CD4-positive, alpha-beta T cell treated with Interferon alpha-2 for 1 hour (primary cell): ENCODE measurements around the gene TGM5.
"Not testable (repeated sequence)": the region's sequence is repeated elsewhere in the genome, so short reads cannot be mapped to it uniquely, and the experiment has no call there.

ENCODE experiments used
- DNase-seq, 2 donors: peaks; one replicate each; pipeline ENCODE4 v3.0.0-alpha.2; 2020 to 2022

Gene TGM5

DNA sequence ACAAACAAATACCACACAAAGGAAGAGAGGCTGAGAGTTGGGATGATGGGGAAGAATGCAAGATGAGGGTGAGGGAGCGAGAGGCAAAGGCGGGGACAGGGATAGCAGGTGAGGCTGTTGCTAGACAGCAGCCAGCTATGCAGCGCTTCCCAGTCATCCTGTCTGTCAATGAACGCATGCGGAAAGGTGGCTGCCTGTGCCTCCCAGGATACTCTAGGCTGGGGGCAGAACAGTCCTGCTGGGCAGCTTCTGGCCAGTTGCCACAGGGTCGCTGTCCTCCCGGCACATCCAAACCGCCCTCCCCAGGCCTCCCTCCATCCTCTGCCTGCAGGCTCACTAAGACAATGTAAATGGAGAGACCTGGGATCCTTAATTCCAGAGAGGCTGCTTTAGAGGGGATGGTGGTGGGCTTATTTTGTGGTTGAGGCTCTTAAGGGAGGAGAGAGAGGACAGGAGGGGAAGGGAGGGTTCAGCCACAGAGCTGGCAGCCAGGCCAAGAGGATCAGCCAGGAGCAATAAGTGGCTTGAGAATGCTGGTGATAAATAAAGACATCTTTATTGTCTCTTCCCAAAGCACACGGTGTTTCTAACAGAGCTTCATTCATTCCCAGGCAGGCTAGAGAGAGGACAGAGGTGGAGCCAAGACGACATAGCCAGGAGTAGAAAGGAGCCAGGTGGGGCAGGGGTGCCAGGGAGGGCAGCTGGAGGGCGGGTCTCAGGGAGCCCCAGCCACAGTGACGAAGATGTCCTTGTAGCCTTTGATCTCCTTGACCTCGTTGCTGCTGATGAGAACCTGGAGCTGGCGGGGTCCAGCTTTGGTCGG, 9.2 kb upstream of the TGM5 start:
- no peak for DNase-seq

DNA sequence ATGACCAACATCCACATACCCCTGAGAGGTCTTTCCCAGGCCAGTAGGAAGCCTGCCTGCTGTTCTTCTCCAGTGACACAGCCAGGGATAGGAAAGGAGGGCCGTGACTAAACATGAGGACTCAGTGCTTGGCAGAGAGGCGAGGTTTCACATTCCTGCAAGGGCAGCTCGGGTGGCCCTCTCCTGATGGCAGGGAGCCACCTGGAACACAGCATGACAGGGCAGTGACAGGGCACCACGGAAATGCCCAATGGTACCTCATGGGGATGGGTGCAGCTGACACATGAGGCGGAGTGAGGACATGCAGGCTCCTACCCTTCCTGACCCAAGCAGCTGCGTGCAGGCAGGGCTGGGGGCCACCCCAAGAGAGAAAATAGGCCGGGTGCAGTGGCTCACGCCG, 7.4 kb upstream of the TGM5 start:
- DNase-seq = no peak

DNA sequence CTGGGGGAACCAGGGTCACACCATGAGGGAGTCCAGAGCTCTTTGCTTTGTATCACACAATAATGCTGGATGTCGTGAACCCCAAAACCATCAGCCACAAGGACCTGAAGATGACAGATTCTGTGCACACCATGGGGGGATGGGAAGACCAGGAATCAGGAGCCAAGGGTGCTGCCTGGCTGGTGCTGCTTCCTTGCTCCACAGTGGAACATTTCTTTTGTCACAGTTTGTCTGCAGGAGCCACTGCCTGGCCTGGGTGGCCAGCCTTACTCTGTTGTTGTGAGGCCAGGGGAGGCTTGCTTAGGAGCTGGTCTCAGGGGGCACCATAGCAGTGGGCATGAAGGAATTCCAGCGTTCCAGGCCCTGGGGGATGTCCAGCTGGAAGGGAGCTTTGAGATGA, 6.5 kb upstream of the TGM5 start:
- no peak for DNase-seq

DNA sequence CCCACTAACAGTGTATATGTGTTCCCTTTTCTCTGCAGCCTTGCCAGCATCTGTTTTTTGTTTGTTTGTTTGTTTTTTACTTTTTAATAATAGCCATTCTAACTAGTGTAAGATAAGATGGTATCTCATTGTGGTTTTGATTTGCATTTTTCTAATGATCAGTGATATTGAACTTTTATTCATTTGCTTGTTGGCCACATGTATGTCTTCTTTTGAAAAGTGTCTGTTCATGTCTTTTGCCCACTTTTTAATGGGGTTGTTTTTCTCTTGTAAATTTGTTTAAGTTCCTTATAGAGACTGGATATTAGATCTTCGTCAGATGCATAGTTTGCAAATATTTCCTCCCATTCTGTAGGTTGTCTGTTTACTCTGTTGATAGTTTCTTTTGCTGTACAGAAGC, 5.2 kb upstream of the TGM5 start:
- not testable (repeated sequence) for DNase-seq

DNA sequence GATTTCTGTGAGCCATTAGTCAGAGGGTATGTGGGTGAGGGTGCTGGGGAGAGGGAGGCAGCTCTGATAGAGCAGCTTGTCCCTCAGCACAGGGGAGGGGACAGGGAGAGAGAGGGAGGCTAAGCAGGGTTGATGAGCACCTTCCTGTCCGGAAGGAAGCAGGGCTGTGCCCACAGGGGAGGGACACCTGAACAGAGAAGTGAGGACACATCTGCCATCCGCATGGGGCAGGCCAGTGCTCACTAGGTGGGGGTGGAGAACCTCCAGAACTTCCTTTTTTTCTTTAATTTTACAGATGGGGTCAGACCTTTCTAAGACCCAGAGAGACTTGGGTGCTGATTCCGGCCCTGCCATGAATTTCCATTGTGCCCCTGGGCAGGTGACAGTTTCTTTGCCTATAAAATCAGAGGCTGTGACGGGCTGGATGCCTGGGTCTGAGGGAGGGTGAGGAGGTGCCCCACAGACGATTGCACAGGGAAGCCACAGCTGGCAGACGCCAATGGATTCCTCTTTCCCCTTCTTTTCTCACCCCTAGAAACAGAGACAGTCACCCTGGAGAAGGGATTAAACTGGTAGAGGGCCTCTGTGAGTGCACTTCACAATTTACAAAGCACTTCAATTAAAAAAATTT, 4.1 kb upstream of the TGM5 start:
- peak; percentile 10 to 55 for DNase-seq

DNA sequence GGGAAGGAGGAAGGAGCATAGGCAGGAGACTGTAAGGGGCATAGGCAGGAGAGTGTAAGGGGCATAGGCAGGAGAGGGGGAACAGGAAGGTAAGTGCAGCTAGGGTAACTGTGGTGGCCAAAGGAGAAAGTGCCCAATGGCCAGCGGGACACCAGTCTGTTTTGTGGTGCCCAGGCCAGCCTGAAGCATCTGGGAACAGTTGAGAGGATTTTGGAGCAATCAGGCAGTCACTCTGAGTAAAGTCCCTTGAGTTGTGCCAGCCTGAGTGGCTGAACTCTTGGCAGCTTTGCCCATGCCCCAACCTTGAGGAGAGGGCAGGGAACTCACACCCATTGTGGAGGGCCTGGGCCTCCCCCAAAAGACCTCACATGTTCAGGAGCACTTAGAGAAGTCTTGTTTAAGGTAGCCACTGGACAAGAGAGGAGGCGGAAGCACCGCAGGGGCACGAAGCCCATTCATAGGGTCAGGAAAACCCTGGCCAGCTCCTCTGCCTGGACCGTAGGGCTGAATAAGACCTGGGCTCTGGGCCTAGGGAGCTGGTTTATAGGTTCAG, 3.5 kb upstream of the TGM5 start:
- DNase-seq = no peak

DNA sequence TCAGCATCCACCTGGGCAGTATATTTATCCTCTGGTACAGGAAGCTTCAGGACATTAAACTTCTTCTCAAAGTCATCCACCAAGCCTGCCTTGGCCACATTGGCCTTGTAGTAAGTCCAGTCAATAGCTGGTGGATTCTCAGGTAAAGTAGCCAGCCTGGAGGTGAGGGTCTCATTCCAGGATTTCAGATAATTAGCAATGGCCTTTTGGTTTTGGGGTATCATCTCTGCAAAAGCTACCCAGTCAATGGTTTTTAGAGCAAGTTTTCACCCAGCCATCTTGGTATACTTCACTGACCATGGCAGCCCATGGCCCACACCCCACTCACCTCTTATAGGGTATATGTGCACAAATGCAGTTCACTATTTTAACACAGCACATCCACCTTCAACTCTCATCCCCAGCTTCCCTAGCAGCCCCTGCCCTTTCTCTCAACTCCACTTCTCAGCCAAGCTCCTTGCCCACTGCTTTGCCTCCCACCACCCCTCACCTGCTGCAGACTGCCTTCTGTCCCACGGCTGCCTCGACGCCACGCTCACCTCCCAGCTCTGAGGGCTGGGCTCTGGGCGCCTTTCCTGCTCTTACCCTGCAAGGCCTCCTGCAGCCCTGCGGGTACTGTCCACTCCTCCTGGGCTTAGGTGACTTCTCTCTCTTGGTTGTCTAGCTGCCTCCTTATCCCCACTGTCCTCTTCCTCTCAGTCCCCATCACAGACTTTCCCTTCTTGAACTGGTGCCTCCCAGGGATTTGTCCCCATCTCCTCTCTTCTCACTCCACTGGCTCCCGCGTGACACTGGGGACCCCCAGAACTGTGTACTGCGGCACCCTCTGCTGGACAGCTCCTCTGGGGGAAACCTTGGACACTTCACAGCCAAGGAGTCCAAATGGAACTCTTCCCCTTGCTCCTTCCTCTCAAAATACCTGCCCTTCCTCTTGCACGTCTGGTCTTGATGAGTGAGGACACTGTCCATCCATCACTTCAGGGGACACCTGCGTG, 1.7 kb upstream of the TGM5 start:
- DNase-seq = no peak

DNA sequence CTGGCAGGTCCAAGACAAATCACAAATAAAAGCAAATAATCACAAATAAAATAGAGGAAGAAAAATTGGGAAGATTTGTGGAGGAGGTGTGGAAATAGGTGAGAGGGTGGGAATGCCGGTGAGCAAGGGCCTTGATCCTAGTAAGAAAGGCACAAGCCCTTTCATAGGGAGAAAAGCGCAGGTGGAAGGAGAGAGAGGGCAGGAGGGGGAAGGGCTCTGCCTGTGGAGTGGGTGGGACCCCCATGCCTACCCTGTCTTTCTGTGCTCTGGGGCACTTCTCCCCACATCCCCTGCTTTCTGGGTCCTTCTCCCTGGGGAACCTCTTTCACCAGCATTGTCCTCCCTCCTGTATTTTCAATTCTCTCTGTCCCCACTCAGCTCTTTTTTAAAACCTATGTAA, 711 bp upstream of the TGM5 start:
- DNase-seq = no peak

DNA sequence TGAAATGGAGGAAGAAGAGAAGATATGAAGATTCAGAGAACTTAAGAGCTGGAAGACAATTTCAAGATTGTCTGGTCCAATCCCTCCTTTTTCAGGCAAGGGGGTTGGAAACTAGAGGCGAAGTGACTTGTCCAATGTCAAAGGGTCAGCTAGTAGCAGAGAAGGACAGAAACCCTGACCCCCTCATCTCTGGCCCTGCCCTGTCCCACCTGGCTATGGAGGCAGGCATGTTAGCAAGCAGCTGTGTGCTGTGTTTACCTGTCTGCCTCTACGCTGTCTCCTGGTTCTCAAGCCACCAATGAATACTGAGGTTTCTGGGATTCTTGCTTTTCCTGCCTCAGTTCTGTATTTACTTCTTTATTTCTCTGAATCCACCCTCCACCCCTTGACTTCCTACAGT, 342 bp downstream of the TGM5 start:
- DNase-seq = no peak

DNA sequence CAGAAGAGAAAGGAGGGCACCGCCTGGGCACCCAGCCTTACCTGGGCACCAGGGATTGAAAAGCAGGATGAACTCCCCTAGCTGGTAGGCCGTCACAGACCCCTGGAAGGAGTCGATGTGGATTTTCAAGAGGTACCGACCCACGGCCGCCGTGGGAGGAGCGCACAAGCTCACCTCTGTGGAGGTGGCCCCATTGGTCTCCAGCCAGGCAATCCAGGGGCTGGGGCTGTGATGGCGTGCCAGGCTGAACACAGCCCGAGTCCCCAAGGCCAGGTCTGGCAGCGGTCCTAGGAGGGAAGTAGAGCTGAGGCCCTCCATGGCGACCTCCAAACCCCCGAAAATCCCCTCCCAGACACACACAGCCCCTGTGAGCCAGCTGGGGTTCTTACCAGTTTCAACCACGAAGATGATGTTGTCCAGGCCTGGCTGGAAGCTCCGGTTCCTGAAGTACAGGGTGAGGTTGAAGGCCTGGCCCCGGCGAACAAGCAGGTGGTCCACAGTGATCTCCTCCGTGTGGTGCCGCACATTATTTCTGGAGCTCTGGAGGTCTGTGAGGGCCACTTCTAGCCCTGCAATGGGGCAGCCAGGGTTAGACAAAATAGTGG, 6.6 kb downstream of the TGM5 start:
- no peak for DNase-seq

DNA sequence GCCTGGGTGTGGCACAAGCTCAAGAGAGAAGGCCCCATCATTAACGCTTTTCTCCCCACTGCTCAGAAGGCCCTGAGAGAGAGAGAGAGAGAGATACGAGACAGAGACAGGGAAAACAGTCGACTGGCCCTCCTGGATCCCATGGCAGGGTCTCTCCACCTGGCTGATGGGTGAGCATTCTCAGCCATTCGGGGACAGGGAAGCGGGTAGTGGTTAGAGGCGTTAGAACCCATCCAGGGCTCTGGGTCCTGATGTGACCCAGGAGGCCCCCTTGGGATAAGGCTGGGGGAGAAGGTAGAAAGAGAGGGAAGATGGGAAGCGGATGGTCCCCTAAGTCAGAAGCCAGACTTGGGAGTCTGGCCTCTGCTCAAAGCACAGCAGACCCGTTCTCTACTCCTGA, 7.9 kb downstream of the TGM5 start:
- DNase-seq = no peak

DNA sequence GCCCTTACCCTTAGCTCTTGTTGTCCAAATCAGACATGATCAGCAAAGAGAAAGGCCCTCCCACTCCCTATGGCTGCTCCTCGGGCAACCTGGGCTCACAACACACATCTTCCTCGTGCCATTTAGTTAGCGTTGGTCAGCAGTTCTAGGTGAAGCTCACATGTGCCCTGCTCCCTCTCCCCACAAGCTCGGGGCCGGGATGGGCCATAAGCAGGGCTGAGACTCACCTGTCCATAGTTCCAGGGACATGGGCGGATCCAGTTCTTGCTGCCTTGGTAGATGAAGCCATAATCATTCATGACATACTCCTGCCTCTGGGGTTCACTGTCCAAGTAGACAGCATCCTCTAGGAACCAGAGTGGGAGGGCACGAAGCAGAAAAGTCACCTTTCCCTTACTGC, 10.4 kb downstream of the TGM5 start:
- no peak for DNase-seq

DNA sequence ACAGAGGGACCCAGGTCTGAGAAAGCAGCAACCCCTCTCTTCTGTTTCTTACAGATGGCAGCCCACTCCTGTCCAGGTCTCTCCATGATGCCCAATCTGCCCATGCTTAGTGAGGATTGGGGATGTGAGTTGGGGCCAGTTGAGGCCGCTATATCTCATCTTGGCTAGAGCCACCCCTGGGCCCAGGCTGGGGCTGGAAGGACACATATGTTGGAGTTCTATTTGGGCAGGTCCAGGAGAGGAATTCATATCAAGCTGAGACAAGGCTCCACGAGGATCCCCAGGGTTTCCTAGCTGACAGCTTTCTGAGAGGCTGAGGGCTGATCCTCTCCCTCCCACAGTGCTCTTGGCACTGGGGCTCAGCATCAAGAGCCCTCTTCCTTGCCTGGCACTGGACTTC, 11.4 kb downstream of the TGM5 start:
- DNase-seq = no peak

DNA sequence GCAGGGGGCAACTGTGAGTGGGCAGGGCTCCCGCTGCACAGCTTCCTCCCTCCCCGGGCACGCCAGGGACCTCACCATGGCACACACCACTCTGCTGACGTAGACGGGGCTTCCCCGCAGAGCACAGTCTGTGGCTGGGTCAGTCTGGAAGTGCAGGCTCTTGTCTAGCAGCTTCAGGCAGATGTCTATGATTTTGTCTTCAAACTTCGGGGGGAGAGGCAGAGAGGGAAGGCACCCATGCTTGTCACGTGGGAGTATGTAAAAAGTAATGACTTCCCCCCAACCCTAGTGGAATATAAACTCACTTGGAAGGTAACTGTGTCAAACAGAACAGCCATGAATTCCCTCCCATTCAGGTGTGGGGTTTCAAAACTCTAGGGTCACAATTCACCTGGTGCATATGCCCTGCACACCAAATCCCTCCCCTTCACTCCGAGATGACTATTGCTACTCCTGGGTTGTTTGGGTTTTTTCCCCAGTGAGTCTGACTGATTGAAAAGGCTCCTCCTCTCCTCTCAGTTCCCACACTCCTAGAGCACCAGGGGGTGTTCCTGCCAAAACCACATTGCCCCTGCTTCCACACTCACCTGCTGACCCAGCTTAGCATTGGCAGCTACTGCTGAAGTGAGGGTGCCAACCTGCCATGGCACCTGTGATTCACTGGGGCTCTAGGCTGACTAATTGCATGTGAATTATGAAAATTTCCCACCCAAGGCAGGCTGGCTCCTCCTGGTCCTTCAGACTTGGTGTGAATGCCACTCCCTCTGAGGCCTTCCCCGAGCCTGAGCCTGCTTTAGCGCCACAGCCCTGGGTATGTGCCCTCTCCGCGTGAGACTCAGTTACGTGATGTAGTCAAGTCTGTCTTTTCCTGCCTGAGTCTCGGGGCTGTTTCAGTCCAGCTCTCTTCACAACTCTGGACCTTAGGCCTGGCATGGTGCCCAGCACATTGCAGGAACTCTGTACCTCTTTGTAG, 13.0 kb downstream of the TGM5 start:
- DNase-seq = peak; percentile 23 to 47

DNA sequence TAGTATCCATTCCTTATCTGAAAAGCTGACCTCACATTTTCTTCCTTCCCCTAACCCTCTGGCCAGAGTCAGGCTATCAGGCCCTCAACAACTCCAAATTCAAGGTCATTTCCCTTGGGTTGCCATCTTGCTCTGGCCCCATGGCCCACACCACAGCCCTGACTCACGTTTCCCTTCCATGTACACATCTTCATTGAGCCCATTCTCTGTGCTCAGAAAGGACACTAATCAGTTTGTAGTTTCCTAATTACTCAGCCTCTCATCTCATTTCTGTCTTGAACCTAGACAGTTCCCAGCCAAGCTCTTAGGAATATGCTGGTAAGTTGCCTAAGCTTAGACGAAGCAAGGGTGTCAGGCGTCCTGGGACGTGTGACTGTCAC, 14.9 kb downstream of the TGM5 start:
- no peak for DNase-seq

DNA sequence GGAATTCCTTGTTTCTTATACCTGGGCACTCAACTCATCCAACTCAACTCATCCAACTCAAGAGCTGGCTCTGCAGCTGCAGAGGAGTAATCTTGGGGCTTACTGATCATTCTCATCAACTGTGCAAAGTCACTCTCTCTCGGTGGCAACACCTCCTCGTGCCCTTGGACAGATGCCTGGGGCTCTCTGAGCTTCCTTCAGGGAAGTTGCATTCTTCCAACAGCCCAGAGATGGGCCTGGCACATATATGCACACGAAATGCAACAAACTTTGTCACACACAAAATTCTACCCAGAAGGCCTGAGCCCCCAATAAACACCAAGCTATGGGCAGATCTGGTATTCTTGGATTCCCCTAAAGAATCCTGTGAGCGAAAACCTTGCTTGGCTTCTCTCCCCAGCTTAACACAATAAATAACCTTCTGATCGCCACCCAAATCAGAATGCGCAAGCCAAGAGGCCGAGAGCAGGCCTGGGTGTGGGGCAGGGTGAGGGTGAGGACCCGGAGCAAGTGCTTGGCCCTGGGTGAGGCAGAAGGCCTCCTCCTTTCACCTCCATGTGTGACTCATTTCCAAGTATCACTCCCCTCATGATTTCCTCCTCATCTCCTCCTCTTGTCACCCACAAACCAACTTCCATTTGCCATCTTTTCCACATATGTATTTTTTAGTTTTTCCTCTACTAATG, 15.4 kb downstream of the TGM5 start:
- no peak for DNase-seq

DNA sequence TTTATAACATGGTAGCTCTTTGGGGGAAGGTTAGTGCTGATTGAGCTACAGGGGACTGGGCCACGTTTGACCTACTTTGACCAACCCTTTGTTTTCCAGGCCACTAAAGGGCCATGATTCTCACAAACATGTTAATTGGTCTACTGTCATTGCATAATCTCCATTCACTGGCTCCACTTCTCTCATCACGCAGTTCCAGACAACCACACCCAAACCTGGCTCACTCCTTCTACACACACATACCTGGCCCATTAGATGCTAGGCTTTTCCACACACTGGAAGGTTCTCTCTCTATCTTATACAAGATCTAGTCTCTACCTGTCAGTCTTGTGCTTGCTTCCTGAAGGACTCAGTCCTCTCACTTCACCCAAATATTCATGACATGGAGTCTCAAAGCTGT, 15.9 kb downstream of the TGM5 start:
- DNase-seq = no peak

DNA sequence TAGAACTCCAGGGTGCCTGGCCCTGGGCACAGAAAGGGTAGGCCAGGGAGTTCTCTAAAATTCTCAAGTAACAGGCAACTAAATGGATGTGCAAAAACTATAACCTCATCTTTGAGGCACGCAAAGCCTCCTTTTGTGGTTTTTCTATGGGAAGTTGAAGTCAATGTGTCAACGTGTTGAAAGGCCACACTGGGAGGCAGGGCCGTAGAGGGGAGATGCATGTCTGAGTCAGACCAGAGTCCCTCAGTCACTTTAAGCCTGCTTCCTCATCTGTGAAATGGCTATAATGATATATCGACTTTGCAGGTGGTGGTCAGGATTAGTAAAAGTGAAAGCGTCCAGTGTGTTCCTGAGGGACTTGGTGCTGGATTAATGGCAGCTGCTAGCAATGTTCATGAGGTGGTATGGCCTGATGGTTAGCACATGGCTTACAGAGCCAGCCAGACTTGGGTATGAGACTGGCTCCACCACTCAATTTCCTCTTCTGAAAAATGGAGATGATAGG, 17.0 kb downstream of the TGM5 start:
- peak in 1 of 2 donors; percentile 6 for DNase-seq

DNA sequence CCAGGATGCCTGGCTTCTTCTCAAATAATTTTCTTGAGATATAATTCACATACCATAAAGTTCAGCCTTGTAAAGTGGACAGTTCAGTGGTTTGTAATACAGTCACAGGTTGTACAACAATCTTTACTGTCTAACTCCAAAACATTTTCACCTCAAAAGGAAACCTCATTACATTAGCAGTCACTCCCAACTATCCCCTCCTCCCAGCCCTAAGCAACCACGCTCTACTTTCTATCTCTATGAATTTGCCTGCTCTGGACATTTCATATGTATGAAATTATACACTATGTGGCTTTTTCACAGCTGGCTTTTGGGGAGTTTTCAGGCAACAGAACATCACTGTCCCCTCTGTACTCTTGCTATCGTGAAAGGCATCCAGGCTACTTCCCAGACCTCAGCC, 17.5 kb downstream of the TGM5 start:
- no peak for DNase-seq

DNA sequence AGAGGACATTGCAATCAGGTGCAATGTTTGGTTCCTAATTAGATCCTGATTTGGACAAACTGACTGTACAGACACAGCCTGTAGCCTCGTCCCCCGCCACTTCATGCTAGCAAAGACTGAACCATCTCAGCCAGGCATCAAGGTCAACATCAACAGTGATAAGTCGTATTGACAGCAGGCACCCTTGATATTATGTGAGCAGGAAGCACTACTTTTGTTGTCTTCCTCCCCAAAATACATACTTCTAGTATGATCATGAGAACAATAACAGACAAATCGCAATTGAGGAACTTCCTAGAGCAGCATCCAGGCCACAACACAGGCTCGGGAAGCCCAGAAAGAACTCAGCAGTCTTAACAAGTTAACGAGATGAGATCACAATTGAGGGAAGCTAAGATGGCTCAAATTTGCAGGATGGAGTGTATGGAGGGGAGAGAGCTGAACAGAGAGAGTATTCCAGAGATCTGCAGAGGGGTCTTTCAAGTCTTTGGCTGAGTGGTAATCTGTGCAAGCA, 20.4 kb downstream of the TGM5 start:
- DNase-seq = no peak
